Measurements from ENCODE around the gene ACP7.
"Not testable (repeated sequence)": the region's sequence is repeated elsewhere in the genome, so short reads cannot be mapped to it uniquely, and the experiment has no call there.

Gene ACP7

DNA sequence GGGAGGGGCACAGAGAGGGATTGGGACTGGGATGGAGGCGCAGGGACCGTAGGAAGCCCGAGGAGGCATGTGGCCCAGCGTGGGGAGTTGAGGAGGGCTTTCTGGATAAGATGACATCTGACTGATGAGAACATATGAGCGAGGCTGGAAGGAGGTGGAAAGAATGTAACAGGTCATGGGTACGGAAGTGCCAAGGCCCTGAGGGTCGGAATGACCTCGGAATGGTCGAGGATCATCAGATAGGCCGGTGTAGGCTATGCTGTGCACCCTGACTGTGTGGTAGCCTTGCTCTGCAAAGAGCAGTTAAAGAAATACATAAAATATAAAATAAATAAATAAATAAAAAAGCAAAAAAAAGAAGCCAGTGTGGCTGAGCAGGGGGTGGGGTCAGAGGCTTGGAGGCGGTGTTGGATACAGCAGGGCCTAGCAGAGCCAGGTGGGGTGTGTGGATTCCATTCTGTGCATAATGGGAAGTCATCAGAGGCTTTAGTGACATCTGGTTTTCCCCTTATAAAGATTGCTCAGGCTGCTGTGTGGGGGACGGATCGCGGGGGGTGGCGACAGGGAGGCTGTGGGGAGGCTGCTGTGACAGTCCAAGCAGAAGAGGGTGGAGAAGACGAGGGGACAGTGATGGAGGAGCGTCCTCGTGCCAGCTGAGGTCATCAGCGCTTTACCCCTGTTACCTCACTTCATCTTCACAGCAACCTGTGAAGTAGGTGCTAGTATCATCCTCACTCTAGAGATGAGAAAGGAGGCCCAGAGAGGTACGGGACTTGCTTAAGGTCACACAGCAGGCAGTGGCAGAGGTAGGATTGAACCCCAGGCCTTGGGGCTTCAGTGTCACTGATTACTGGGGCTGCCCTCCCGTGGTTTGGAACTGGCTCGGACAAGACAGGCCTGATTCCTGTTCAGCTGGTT lies 46.4 kb downstream of the ACP7 start:
- DNase-seq (ENCODE audit: low read depth in 2 of 3, low spot score in 1 of 3): no peak

DNA sequence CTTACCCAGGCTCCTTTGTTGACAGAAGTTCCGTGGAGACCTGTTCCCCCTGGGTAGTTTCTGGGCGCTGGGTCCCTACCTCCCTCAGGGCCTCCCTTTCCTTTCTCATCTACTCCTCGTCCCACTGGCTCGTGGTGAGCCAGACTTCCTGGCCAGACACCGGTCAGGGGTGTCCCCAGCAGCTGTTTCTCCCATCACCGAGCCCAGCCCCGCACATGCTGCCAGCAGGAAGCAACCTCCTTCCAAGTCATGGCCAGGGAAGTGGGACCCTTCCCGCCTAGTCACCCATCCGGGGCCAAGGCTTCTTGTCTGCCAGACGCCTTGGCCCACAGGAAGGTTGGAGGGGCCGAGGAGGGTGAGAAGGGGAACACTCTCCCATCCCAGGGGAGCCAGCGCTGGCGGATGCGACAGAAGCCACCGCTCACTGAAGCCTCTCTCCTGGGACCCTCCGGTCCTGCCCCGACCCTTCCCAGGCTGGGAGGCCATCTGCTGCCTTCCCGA lies 47.1 kb downstream of the ACP7 start:
- DNase-seq (ENCODE audit: low read depth in 2 of 3, low spot score in 1 of 3): no peak

DNA sequence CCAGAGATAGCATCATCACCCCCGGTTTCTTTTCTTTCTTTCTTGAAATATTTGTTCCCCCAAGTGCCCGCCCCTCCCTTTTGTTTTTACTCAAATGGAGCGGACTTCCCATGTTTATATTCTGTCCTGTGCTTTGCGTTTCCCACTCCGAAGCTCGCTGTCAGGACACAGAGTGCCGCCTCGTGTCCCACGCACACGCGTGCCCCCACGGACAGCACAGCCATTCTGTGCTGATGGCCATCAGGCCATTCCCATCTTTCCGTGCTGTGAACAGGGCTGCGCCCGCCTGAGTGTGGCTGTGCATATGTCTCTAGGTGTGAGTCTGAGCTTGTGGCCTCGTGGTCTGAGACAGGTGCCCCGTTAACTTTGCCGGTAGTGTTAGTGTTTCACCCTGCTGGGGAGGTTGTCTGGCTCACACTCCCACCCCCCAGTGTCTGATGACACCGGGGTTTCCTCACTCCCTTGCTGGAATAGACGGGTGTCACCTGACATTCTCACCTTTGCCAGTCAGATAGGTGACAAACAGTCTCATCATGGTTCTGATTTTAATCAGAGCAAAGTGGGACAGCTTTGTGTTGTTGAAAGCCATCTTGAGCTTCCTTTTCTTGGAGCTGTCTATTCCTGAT lies 48.3 kb downstream of the ACP7 start:
- DNase-seq (ENCODE audit: low read depth in 2 of 3, low spot score in 1 of 3): no peak

DNA sequence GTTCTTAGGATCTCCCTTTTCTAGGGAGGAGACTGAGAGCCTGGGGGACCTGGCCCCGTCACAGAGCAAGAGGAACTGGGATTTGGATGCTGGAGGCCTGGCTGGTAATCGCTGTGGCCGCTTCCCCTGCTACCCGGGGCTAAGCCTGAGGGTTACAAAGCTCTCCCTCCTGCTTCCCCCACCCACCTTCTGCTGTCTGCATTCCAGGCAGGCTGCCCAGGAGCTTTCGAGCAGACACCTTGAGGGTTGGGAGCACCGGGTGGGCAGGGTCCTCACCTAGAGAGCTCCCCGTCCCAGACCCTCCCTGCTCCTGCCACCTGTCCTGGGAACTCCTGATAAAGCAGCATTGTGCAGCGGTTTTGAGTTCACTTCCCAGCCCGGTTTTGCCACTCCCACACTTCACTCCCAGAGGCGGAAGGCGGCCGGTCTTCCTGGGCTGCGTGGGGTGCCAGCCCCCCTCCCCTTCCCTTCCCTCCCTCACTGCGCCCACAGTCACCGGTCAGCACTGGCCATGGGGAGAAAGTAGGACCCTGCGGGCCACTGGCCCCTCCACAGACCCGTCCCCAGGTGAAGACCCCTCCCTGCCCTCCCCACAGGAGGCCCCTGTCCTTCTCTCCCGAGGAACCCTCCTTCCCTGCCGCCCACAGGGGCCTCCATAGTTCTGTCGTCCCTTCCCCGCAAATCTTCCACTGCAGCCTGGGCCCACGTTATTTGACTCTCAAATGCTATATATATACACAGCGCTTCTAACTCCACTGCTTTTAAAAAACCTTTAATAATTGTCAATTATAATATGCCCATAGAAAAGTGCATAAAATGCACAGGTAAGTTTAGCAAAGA lies 49.5 kb downstream of the ACP7 start:
- DNase-seq (ENCODE audit: low read depth in 2 of 3, low spot score in 1 of 3): no peak

DNA sequence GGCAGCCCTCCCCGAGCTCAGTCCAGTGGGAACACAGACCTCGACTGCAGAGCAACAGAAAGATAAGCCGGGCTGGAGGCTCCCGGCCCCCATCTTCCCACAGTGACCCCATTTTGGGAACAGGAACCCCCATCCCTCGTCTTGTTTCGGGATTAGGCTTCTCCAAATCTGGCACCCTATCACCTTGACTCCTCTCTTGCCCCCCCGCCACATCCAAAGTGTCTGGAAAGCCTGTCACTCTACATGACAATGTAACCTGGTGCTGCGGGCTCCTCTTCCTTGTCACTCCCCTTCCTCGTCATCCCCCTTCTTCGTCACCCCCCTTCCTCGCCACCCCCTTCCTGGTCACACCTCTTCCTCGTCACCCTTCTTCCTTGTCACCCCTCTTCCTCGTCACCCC lies 51.5 kb downstream of the ACP7 start:
- DNase-seq (ENCODE audit: low read depth in 2 of 3, low spot score in 1 of 3): no peak

DNA sequence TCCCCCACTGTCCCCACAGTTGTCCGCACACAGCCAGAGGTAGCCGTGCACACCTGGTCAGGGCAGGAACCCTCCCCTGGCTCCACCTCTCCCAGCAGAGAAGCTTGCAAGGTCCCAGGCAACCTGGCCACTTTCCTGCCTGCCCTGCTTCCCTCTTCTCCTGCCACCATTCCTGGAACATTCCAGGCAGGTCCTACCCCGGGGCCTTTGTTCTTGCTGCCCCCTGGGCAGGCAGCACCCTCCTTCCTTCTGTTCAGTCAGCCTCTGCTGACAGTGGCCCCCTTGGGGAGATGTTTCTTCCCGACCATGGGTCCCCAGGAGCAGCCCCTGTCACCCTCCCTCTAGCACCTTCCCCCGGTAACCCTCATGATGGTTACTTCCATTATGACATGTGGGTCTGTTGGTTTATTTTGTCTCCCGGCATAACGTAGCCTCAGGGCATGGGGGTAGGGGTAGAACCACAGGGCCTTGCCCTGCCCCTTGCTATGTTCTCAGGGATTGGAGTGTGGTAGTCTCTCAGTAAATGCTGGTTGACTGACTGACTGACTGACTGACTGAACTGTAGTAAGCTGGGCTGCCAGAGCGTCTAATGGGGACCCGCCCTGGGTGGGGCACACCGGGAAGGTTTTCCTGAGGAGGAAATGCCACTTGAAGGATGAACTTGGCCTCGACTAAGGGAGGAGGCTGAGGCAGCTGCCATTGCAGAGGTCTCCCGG lies 52.2 kb downstream of the ACP7 start:
- DNase-seq (ENCODE audit: low read depth in 2 of 3, low spot score in 1 of 3): no peak

DNA sequence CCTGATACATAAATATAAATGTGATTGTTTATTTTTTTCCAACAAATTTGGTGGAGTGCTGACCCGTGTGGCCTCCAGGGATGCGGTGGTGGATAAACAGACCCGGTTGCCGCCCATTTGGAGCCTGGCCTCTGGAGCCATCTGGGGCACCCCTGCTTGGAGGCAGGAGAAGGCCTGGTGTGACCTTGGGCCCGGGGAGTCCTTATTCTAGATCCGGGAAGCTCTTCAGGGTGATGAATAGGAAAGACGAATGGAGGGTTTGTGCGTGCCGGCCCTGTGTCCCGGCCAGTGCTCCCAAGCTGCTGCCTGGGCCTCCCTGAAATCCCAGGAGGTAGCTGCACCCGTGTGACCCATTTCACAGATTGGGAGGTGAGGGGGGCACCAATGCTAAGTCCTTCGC lies 53.0 kb downstream of the ACP7 start:
- DNase-seq (ENCODE audit: low read depth in 2 of 3, low spot score in 1 of 3): no peak

DNA sequence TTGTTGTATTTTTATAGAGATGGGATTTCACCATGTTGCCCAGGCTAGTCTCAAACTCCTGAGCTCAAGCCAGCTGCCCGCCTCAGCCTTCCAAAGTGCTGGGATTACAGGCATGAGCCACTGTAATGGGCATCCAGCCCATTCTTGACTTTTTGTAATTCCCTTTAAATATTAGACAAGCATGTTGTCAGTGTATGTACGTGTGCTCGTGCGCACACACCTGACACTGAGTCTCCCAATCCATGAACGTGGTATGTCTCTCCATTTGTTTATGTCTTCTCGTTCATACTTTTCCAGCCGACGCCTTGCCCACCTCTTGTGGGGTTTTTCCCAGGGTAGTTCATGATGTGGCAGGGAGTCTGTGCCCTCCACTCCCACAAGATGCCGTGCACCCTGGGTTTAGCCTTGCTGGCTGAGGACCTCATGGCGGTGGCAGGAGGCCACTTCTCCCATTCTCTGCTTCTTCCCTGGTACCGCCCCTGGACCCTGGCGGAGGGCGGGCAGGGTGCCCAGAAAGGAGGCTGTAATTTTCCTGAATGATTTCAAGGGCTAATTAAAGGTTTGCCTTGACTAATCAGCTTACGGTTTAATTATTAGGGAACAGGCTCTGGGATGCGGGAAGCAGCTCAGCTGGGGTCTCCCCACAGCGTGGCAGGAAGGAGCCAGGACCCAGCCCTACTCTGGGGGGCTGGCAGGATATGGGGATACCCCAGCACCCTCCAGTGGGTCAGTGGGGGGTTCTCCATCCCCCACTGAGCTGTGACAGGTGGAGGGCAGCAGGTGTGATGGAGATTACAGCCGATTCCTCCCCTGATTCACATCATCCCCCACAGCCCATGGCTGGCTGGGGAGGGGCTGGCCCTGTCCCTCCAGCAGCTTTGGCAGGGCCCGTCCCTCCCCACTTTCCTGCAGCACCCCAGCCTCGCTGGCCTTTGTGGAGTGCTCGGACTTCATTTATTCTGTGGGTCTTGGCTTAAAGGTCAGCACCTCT lies 54.3 kb downstream of the ACP7 start:
- DNase-seq (ENCODE audit: low read depth in 2 of 3, low spot score in 1 of 3): no peak

DNA sequence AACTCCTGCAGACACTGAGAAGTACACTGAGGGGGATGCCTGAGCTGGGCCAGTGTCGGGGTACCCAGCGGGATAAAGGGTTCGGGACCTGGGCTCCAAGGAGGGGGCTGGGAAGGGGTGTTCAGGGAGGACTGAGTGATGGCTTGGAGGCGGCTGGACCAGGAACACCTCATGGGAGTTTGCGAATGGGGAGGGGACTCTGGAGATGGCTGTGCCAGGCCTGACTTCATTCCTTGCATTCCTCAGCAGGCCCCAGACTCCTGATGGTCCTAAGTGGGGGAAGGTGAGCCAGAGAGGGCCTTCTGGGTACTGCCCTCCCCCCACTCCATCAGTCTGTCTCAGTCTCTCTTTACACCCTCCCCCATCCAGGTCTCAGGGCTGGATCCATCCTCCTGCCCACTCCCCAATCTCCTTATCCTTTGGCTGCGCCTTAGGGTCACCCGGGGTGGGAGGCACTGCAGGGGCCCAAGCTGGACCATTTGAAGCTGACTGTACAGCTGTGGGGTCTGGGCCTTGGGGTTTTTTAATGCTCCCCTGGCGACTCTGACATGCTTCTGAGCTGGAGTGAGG lies 55.2 kb downstream of the ACP7 start:
- DNase-seq (ENCODE audit: low read depth in 2 of 3, low spot score in 1 of 3): no peak

DNA sequence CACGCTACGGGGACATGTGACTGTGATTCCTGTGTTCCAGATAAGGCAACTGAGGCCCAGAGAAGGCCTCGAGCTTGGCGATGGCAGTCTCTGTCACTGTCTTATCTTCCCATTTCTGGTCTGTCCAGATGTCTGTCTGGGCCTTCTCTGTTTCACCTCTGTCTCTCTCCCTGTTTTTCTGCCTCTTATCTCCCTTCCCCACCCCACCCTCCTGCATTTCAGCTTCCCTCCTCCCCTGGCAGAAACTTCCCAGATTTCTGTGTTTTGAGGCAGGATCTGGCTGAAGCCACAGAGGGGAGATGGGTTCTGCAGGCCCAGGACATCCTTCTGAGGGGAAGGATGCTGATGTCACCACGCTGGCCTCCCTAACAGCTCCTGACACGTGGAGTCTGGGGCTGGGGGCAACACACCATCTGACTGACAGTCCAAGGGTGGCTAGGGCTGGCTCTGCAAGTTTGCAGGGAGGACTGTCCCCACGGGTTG lies 55.8 kb downstream of the ACP7 start:
- DNase-seq (ENCODE audit: low read depth in 2 of 3, low spot score in 1 of 3): no peak

DNA sequence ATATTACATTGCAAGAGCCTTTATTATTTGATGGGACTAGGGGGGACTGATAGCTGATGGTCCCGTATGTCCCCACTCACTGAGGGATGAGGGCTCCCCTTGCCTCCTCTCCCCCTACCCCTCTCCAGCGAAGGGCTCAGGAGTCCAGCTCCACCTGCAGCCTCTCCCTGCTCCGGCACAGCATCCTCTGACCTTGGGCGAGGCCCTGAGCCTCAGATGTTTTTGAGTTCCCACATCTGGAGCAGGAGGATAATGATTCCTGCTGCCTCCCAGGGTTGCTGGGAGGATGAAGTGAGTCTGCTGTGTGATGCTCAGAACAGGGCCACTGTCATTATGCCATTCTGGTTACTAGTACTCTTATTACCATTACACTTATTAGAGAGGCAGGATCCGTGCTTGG lies 56.4 kb downstream of the ACP7 start:
- no peak for DNase-seq (ENCODE audit: low read depth in 2 of 3, low spot score in 1 of 3)

DNA sequence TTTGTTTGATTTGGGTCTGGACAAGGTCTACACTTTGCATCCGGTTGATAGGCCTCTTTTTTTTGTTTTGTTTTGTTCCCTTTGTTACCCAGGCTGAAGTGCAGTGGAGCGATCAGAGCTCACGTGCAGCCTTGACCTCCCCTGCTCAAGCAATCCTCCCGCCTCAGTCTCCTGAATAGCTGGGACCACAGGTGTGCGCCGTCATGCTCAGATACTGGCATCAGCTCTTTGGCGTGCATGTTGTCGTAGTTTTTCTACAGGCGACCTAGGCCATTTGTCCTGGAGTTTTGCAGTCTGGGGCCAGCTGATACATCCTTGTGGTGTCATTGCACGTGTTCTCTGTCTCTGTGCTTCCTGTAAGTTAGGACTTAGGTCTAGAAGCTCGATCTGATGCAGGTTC lies 57.8 kb downstream of the ACP7 start:
- DNase-seq (ENCODE audit: low read depth in 2 of 3, low spot score in 1 of 3): no peak

DNA sequence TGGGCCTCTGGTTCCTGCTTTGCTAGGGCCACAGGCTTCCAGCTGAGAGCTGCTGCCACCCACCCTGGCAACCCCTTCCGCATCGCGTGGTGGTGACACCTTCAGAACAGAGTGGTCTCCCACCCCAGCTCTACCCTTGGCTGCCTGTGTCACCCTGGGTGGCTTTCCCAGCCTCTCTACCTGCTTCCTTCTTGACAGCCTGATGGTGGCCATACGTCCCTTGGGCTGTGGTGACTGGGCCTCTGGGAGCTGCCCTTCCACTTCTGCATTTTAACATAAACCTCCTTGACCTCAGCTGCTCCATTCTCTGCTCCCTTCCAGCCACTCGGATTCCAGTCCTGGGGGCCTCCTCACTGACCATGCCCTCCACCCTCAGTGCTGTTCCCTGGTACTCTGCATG lies 58.5 kb downstream of the ACP7 start:
- no peak for DNase-seq (ENCODE audit: low read depth in 2 of 3, low spot score in 1 of 3)

DNA sequence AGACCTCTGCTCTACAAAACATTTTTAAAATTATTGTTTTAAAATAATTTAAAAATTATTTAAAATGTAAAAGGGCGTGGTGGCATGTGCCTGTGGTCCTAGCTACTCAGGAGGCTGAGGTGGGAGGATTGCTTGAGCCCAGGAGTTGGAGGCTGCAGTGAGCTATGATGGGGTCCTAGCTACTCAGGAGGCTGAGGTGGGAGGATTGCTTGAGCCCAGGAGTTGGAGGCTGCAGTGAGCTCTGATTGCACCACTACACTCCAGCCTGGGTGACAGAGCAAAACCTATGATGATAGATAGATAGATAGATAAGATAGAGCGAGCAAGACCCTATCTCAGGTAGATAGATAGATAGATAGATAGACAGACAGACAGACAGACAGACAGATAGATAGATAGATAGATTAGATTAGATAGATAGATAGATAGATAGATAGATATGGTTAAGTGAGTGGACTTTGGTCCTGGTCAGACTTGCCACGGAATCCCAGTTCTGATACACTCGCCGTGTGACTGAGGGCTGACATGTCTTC lies 59.7 kb downstream of the ACP7 start:
- DNase-seq (ENCODE audit: low read depth in 2 of 3, low spot score in 1 of 3): not testable (repeated sequence)

DNA sequence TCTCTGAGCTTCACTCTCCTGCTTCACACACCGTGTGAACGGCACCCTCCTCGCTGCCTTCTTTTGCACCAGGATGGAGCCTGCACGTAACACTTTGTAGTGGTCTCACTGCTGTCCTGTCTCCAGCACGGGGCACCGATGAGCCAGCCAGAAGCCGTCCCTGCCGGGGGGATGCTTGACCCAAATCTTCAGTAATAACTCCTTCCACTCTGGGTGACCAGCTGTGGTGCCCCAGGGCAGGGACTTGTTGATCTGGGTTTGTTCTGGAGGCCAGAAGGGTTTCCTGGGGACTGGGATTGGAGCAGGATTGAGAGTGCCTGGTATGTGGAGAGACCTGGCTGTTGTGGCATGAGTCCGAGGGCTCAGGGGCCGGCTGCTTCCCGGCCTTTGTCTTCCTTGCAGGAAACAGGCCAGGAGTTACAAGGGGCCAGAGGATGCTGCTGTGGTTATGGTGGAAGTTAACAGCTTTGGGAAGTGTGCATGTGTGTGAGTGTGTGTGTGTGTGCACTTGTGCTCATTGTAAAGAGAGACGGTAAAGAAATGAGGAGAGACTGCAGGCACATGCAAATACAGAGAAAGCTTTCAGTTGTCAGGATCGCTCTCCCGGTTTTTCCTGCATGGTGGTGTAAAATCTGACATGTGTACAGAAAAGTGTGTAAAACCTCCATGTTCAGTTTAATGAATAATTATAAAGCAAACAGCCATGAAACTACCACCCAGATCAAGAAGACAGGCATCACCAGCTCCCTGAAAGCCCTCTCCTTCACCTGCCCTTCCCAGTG lies 60.3 kb downstream of the ACP7 start:
- DNase-seq (ENCODE audit: low read depth in 2 of 3, low spot score in 1 of 3): no peak

DNA sequence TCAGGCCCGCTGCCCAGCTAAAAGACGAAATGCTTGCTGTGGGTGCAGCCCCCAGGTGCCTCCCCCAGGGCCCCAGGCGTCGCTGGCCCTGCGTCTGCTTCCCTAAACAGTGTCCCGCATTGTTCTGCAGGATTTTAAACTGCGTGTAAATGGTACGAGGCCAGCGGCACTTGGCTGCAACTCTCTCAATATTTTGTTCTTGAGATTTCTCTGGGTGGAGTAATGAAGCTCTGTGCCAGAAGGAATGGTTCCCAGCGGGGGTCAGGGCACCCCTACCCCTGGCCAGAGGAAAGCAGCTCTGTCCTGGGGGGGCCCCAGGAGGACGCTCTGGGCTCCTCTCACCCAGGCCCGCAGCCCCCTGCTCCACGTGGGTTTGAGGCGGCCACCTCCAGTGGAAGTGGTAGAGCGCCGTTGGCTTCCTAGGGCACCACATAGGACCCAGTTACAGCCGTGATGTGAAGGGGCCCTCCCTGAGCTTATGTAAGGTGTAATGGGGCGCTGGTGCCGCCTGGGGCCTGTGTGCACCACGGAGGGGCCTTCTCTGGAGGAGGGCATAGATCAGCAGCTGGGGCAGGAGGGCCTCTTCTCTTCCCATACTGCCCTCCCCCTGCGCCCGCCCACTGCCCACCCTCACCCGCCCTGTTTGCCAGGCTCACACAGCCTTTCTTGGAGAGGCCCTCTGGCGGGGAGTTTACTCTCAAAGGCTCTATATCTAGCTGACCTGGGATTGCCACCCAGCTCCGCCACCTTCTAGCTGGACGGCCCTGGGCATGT lies 61.2 kb downstream of the ACP7 start:
- DNase-seq (ENCODE audit: low read depth in 2 of 3, low spot score in 1 of 3): no peak

DNA sequence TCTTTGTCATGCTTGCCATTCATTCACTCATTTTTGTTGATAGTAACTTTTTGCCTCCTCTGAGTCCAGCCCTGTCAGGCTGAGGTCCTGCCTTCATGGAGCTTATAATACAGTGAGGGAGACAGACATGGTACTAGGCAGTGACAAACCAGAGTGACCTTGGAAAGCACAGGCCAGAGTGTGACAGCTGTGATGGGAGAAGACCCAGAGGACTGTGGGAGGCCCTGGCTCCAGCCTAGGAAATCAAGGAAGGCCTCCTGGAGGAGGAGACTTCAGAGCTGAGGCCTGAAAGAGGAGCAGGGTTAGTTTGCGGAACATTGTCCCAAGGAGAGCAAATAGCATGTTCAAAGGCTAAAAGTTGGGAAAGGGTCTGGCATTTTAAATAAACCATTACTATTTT lies 61.9 kb downstream of the ACP7 start:
- DNase-seq (ENCODE audit: low read depth in 2 of 3, low spot score in 1 of 3): no peak
